ENCODE results near the gene CD68.
"Not testable (repeated sequence)": the region's sequence is repeated elsewhere in the genome, so short reads cannot be mapped to it uniquely, and the experiment has no call there.

The CD68 gene

DNA sequence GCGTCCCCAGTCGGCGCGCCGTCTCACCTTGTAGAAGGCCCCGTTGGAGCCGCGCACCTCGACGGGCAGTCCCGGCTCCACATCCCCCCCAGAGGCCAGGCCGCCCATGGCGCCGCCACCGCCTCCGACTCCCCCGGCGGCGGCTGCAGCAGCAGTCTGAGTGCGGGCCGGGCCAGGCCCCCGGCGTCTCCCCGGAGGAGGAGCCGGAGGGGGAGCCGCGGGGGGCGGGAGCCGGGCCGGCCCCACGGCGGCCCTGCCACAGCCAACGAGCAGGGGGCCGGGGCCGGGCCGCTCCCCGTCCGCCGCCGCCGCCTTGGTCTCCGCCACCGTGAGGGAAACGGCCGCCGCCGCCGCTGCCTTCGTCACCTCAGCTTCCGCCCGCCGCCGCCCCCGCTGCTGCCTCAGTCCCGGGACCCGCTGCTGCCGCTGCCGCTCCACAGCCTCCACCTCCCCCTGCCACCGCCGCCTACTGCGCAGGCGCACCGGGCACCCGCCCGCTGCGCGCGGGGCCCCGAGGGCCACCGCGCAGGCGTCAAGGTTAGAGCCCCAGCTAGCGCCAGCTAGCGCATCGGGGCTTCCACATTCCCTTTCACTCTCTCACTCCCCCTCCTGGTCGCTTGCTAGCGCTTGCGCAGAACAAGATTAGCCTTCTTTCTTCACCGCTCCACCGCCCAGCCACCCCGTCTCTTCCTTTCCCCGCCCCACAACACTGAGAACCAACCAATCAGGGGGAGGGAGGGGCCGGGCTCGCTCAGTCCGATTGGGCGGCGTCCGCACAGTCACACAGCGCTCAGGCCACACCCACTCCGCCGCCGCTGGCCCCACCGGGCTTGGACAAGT, 35.2 kb downstream of the CD68 start, which contains the start of gene FXR2:
Gene FXR2 (minus strand): TSS at position 473 of the 840 bp plus-strand sequence. CDS start 365 bp downstream, at position 108.
- peak; percentile 99 for DNase-seq

GRCh38 chr17:7615265-7615747, 35.9 kb downstream of the CD68 start:
- no peak for DNase-seq

DNA sequence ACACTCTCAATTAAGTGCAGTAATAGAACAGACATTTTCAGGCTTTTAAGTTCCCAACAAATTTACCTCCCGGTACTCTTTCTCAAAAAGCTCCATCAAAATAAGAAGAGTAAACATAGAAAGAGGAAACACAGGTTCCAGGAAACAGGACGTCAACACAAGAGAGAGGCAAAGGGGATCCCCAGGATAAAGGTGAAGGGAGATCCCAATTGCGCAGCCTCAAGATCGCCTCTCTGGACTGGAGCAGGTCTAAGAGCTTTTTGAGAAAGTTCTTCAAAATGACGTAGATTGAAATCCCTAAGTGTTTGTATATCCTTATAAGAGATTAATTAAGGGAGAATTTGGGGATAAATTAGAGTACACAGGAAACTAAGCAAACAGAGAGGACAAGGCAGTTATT, 39.2 kb downstream of the CD68 start:
- no peak for DNase-seq

DNA sequence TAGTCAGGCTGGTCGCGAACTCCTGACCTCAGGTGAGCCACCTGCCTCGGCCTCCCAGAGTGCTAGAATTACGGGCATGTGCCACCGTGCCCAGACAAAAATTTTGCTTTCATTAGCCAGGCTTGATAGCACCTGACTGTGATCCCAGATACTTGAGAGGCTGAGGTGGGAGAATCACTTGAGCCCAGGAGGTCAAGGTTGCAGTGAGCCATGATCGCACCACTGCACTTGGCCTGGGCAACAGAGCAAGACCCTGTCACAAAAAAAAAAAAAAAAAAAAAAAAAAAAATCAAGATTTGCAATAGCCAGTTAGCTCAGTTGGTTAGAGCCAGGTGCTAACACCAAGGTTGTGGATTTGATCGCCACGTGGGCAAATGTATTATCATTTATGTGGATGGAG, 41.4 kb downstream of the CD68 start:
- no peak for DNase-seq

- no peak for DNase-seq
Observed at GRCh38 chr17:7623661-7624060, 44.2 kb downstream of the CD68 start.

GRCh38 chr17:7625749-7626148, 46.3 kb downstream of the CD68 start:
- not testable (repeated sequence) for DNase-seq

- DNase-seq, result no peak
Observed at GRCh38 chr17:7626307-7626706, 46.9 kb downstream of the CD68 start.

DNA sequence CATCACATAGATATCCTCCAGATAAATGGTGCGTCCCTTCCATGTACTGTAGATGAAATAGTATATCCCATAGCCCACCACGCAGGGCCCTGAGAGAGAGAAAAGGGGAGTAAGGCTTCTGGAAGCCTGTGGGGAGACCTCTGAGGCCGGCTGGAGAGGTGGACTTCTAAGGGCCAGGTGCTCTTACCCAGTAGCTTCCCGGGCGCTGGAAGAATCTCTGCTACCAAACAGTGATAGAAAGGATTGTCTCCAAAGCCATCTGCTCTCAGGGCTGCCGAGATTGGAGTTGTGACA, 47.5 kb downstream of the CD68 start:
- no peak for DNase-seq

- DNase-seq, result peak; percentile 68
Observed at GRCh38 chr17:7627250-7628121, 48.0 kb downstream of the CD68 start, which contains the start of gene SAT2. Gene SAT2, minus strand, starts transcription at chr17:7627821. Its CDS starts 186 bp downstream, at chr17:7627635.

DNA sequence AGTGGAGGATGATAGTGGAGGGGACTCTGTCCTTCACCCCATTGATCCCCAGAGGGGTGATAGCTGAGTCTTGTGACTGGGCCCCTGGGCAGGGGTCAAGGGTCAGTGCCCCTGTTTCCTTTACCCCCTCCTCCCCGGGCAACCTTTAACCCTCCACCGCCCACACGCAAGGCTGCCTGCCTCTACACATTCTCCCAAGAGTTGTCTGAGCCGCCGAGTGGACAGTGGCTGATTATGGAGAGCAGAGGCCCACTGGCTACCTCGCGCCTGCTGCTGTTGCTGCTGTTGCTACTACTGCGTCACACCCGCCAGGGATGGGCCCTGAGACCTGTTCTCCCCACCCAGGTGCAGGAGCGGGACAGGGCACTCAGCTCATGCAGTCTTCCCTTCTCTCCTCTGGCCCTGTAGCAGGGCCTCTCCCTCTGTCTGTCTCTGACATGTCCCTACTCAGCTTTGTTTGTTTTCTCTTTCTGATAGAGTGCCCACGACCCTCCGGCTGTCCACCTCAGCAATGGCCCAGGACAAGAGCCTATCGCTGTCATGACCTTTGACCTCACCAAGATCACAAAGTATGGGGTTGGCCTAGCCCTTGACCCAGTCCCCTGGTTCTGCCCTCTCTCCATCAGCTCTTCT, 50.6 kb downstream of the CD68 start, which contains the start of gene SHBG:
Gene SHBG (plus strand): TSS at position 197 of the 633 bp plus-strand sequence. CDS start 38 bp downstream, at position 235.
- DNase-seq, result no peak

Data from COR-L47 (cell line).